Fibroblast of lung (primary cell): Measurements from ENCODE around the gene NFYB.

Source experiments
- EZH2 ChIP-seq: IDR thresholded peaks from 2 replicates; pipeline ENCODE4 v1.5.1; 2012; ENCODE audit warnings: low read length, control low read depth, mild to moderate bottlenecking; ENCODE audit errors: missing control alignments
- TF ChIP-seq, protein P1 (sequence below), 2 donors: IDR thresholded peaks in 1 of 2; conservative IDR thresholded peaks in 1 of 2; 1 replicate in 1 of 2; 2 replicates in 1 of 2; pipeline ENCODE4 v1.5.1; 2011 to 2012; ENCODE audit warnings: low read length in 2 of 2, control low read depth in 1 of 2, inconsistent platforms in 1 of 2, low read depth in 1 of 2, mild to moderate bottlenecking in 1 of 2

DNA sequence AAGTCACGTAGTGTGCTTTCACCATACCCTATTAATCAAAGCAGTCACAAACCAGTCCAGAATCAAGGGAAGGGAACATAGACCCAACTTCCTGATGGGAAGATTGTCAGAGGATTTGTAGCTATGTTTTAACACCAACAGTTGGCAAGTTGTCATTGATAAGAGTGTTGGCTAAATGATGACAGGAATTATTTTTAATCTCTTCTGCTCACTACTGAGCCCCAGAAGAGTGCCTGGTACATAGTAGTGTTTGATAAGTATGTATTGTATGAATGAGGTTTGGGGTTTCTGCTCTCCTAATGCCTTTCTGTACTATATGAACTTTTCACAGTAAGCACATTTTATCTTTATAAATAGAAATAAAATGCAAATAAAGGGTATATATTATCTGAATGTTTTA, 59.0 kb downstream of the NFYB start:
- TF ChIP-seq, protein P1, sequence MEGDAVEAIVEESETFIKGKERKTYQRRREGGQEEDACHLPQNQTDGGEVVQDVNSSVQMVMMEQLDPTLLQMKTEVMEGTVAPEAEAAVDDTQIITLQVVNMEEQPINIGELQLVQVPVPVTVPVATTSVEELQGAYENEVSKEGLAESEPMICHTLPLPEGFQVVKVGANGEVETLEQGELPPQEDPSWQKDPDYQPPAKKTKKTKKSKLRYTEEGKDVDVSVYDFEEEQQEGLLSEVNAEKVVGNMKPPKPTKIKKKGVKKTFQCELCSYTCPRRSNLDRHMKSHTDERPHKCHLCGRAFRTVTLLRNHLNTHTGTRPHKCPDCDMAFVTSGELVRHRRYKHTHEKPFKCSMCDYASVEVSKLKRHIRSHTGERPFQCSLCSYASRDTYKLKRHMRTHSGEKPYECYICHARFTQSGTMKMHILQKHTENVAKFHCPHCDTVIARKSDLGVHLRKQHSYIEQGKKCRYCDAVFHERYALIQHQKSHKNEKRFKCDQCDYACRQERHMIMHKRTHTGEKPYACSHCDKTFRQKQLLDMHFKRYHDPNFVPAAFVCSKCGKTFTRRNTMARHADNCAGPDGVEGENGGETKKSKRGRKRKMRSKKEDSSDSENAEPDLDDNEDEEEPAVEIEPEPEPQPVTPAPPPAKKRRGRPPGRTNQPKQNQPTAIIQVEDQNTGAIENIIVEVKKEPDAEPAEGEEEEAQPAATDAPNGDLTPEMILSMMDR (conservative IDR thresholded peaks at IDR 0.05 in 1 of 2, IDR thresholded peaks at IDR 0.05 in 1 of 2; ENCODE audit: low read depth in 1 of 2, low read length in 2 of 2) = no peak
- no peak for TF ChIP-seq EZH2
